Activated CD4-positive, alpha-beta T cell treated with anti-CD3 and anti-CD28 coated beads, Interleukin-2, amount 50 U/mL, for 48 hours (primary cell): ENCODE data around the gene ARPC1A.

ENCODE experiments used
- DNase-seq, 2 experiments: peaks; one replicate each; pipeline ENCODE4 v3.0.0-alpha.2; 2020

Gene ARPC1A

DNA sequence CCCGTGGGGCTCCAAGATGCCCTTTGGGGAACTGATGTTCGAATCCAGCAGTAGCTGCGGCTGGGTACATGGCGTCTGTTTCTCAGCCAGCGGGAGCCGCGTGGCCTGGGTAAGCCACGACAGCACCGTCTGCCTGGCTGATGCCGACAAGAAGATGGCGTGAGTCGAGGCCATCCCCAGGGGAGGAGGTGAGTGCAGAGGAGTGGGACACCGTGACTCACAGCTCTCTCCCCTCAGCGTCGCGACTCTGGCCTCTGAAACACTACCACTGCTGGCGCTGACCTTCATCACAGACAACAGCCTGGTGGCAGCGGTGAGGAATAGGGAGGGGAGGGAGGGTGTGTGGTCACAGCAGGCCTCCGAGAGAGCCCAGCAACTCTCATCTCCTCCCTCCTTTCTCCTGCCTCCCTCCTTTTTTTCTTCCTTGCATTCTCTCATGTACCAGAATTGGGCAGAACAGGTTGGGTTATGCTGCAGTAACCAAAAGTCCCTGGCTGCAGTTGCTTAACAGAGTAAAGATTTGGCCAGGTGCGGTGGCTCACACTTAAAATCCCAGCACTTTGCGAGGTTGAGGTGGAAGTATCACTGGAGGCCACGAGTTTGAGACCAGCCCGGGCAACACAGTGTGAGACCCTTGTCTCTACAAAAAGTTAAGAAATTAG, 65.4 kb downstream of the ARPC1A start:
- no peak for DNase-seq

DNA sequence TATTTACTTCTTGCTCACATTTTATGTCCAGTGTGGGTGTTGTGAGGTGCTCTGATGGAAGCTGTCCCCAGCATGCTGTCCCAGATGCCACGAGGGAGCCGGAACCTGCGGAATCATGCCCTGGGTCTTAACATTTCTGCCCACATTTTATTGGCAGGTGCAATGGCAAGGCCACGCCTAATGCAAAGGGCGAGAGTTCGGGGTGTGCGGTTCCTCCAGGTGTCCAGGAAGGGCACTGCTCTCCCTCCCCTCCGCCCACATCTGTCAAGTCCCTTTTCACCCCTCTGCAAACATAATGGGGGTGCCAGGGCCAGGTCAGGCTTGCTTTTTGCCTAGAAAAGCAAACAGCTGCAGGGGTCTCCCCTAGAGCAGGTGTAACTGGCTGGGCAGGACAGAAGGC, 66.3 kb downstream of the ARPC1A start:
- no peak for DNase-seq

DNA sequence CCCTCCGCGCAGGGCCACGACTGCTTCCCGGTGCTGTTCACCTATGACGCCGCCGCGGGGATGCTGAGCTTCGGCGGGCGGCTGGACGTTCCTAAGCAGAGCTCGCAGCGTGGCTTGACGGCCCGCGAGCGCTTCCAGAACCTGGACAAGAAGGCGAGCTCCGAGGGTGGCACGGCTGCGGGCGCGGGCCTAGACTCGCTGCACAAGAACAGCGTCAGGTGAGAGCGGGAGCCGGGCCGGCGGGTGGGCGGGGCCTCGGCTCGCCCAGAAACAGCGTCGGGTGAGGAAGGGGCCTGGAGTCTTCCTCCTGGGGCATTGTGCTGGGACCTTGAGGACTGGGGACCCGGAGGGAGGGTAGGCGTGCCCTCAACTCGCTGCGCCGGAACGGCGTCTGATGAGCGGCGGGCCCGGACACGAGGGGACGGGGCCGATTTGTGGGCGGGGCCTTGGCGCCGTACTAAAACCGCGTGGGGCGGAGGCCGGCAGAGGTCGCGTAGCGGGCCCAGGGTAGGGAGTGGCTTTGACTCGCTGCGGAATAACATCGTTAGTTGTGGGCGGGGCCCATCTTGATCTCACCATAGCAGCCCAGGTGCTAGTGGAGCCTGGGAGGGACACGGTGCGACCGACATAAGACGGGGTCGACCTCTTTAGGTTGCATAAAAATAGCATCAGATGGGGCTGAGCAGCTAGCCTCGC, 67.1 kb downstream of the ARPC1A start:
- DNase-seq: peak; percentile 74 to 82

DNA sequence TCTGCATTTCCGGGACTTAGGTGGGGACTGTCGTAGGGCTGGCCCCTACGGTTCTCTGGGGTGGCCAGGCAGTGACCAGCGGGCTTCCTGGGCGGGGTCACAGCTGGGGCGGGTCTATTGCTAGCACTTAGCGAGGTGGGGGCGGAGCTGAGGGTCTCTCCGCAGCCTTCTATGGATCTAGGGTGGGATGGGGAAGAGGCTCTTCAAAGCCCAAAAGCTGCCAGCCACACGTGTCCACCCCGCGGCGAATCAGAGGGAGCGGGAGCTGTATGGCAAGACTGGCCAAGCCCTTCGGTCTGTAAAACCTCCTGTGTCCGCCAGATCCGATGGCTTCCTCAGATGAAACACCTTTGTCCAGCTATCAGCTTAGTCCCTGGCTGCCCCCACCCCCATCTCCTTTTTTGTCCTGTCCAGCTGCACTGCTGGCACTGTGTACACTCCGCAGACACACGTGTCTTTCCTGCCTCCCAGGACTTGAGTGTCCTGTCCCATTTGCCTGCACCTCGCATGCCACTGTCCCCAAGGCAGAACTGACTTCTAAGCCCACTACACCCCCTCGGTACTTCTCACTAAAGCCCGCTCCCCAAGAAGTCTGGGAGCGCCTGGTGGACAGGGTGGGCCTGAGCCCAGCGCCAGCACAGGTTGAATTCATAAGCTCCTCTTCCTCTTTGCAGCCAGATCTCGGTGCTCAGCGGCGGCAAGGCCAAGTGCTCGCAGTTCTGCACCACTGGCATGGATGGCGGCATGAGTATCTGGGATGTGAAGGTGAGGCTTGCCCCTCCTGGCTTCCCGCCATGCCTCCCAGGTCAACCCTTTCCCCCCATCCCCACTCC, 67.9 kb downstream of the ARPC1A start:
- no peak for DNase-seq

DNA sequence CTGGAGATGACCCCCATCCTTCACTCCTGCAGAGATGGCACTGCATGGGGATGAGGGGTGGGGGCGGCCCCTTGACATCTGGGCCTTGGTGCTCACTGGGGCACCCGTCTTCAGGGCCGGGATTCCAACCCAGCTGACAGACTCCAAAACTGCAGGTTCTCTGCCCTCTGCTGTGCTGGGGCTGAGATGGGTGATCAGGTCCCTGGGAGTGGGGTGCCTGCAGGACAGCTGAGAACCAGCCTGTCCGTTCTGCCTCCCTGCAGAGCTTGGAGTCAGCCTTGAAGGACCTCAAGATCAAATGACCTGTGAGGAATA, 68.4 kb downstream of the ARPC1A start:
- DNase-seq: no peak

DNA sequence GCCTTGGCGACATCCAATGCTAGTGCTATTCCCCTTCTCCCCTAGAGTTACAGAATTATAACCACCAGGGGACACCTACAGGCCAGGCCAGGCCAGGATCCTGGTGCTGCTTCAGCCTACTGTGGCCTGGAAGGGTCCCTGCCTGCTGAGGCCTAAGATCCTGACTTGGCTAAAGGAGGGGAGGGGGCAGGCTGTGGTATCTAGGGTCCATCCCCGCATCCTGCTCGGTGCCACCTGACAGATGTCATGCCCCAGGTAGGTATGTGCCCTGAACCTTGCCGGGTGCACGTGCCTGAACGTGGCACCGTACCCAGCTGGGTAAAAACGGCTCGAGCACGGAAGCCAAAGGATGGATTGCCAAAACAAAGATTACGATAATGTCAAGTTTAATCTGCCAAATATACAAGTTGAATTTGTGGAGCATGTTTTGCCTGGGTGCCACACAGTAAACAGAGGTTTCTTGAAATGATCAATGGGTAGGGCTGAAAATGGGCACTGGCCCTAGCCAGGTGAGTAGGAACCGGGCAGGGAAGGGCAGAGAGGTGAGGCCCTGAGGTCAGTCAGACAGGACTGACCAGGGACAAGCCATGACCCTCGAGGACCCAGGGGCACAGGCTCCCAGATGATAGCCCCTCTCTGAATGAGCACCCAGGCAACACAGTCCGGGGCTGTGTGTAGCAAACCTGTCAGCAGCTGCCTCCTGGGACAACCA, 70.1 kb downstream of the ARPC1A start:
- DNase-seq: no peak

DNA sequence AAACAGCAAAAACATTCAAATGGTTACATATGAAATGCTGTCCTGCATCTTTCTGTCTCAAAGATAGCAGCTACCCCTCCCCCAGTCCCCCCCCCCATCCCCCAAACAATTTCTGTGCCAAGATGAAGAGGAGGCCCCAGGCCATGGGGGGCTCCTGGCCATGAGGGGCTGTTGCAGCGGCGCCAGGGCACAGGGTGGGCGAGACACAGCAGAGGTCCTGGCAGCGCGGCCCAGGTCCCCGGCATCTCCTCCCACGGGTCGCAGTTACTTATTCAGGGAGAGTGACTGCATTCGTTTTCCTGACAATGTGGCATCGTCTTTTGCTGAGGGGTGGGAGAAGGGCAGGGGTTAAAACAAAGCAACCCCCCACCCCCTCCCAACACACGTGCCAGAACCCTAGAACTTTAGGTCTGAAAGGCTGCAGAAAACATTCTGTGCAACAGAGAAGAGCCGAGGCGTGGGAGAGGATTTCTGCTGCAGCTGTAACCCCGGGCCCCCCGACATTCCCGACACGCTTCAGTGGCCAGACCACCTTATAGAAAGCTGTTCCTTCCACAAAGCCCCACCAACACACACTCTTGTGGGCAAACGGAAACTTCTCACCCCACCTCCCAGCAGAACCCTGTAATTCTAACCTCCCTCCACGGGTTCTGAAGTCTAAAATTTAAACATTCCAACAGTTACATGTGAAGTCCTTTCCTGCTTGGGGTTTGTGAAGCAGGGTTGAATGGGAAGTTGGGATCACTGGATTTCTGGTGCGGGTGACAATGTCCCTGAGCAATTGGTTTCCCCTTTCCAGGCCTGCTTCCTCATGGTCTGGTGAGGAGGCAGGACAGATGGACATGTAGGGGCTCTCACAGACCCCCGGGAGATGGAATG, 71.0 kb downstream of the ARPC1A start:
- DNase-seq: no peak

DNA sequence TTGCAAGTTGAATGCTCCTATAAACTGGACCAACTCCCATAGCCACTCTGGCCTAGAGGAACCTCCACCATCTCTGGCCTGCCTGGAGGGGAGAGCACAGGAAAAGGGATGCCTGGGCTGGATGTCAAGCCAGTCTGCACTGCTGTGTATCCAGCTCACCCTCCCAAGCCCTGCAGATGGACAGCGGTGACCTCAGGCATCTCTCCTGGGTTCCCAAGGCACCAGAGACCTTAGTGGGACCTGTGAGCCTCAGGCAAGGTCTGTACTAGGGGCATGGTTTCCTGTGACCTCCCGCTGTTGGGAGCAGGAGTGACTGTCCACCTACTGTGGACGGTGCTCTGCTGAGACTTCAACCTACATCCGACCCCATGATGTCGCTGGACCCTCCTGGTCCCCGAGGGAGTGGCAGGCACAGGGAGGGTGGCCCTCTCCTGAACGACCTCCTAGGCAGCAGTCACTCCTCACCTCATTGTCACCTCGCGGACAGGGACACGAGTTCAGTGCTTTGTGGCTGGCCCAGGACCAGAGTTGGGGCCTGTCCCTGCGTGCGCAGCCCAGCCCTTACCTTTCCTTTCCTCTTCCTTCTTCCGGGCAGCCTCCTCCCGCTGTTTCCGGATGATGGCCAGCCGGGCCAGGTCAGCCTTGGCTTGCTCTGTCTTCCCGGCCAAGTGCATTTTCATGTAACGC, 71.7 kb downstream of the ARPC1A start:
- DNase-seq: no peak

DNA sequence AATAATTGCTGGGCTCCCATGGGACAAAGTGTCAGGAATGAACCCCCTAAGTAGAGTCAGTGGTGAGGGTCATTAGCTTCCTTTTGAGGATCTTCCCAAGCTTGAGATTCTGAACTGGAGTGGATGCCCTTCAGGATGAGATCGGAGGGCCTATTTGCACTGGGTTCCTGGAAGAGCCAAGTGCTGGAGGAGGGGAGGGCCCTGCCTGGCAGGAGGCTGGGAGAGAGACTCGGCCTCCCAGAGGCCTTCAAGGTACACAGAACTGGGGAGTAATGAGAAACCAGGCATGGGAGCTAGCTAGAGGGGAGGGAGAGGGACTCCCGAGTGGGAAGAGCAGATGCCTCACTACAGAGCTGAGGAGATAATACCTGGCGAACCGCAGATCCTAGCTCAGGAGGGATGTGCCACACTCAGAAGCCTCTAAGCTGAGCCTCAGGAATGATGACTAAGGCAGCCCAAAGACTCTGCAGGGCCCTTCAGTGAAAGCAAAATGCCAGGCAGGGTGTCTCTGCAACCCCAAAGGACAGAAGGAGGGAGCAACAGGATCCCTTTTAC, 73.3 kb downstream of the ARPC1A start:
- no peak for DNase-seq

DNA sequence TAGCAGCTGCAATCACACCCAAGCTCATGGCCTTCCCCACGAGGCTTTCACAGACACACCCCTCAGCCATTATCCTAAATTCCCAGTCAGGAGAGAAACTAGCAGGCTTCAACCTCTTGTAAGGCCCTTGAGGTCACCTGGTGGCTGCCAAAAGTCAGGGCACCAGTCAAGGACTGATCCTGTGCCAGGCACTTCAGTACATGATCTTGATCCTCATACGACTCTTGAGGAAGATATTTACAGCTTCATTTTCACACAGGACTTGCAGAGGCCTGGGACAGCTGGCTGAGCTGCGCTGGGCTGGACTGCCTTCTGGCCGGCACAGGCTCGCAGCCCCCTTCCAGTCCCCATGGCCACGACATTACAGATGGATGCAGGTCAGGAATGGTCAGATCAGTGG, 73.9 kb downstream of the ARPC1A start:
- DNase-seq: no peak

DNA sequence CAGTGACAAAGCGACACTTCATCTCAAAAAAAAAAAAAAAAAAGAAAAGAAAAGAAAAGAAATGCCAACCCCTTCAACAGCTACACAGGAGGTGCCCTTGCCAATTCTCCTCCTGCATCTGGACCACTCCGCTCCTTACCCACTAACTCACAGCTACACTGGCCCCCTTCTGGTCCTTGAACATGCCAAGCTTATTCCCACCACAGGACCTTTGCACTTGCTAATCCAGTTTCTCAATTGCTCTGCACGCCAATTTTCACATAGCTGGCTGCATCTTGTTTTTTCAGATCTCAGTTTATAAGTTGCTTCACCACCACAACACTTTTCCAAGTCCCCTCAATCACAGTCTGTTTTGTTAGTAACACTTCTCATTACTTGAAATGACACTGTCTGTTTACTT, 77.2 kb downstream of the ARPC1A start:
- no peak for DNase-seq

DNA sequence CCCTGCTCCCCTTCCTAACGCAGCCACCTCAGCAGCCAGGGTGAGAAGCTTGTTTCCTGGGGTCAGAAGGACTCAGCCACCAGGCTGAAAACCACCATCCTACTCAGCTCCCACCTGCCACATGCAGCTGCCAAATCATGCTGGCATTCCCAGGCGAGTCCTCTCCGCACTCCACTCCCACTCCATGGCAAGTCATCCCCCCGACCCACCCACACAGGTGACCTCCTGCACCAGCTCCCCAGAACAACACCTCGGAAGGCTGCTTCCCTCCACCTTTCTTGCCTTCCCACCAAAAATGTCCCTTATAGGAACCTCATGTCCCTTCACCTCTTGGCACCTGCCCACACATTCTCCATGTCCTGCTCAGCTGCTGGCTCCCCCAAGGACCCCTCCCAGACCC, 78.1 kb downstream of the ARPC1A start:
- DNase-seq: no peak

DNA sequence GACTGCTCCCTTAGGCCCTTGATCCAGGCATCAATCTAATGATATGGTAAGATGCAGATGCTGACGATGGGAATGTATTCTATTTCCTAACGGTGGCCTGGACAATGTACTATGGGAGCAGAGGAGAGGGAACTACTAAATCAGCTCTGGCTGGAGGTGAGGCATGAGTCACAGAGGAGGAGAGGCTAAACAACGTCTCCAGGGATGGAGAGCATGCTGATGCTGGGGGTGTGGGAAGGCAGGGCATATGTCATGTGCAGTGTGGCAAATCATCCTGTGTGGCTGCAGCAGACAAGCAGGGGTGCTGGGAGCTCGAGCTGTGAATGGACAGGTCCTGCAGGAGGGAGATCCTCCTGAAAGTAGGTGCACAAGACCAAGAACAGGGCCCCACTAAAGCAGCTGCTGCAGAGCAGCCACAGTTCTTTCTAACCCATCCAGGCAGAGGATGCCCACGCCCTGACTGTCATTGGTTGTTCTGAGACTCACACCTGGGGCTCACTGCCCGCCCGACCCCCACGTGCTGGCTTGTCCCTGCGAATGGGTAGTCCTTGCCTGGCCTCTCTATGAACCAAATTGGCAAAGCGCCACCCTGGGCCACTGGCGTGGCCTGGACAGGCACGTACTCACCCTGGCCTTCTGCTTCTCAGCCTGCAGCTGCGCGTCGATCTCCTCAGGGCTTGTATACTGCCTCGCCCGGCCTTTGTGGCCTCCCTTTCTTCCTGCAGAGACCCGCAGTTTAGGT, 78.7 kb downstream of the ARPC1A start:
- no peak for DNase-seq

DNA sequence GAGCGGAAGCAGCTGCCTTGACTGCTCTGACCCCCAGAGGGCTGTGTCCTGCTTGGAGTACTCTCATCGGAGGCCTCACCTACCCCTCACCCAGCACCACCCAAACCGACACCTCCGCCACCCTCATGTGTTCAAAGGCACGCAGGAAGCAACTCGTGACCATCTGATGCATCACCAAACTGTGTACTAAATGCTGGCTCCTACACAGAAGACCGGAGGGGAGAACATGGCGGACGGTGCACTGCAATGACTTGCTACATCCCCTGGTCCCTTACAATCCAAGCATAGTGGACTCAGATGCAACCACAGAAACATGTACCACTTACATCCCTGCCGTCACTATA, 79.3 kb downstream of the ARPC1A start:
- DNase-seq: no peak

DNA sequence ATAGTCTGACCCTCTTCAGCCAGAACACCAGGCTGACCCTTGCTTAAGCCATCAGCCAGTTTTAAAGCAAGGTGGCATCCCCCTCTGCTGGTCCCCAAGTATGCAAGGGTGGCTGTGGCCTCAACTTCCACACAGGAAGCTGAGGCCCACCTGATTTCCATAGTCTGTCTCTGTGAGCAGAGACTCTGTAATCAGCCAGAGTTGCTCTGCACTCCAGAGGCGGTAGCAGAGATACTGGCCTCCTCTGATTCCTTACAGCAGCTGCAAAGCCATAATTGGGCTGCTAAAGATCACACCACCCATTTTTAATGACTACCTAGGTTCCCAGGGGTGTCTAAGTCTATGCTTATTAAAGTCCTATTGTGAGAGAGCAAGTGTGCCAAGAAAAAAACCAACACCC, 80.9 kb downstream of the ARPC1A start:
- DNase-seq: no peak

DNA sequence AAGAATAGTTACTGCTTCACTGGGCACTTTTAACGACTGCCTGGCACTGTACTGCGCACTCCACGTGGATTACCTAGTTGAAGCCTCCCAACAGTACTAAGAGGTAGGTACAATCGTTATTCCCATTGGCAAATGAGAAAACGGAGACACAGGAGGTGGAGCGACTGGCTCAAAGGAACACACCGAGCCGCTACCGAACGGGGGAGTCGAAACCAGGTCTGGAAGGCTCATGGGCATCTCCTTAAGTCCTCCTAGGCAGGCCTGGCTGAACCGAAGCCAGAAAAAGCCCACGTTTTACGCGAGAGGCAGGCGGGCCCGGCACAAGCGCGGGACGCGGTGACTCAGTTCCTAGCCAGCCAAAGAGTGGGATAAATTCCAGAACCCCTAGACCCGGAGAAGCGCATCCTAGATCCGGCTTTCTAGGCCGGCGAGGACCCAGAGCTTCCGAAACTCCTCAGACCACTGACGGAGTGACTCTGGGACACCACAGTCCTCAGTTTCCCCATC, 82.2 kb downstream of the ARPC1A start:
- DNase-seq: peak; percentile 36 to 46

DNA sequence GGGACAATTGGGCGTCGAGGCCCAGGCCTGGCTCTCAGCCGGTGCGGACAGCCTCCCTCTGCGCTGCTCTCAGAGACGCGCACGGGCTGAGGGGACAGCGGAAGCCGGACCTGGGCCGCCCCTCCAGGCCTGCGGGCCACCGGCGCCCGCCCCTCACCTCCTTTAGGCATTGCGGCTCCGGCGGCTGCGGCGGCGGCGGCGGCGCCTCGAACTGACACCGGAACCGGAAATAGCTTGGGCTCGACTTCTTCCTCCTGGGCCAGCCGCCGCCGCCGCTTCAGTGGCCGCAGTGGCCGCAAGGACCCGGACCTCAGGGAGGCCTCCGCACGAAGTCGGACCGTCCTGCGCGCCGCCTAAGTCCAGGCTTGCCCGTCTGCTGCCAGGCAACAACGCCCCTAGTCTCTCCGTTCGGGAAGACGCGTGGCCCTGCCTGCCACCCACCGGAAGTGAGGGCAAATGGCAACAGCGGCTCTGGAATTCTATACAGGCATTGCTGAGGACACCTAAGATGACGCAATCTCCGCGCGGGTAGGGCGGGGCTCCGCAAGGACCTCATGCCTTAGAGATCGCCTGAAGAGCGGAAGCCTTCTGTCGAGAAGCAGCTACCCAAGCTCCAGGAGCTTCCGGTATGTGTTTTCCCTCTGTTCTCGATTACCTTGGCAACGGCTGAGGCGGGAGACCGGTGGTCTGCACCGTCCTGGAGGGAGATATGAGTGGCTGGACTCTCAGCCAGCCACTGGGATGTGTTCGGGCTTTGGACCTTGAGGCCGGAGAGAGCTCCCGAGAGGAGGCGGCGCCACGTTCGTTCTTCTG, 82.9 kb downstream of the ARPC1A start, which contains the start of the genes BUD31 and PDAP1:
TSS of gene BUD31 (plus strand) at position 591 of the 813 bp plus-strand sequence. CDS start 2,124 bp downstream, outside the sequence.
TSS of gene PDAP1 (minus strand) at position 219 of the 813 bp plus-strand sequence. CDS start at position 170, 49 bp downstream.
- DNase-seq: peak; percentile 90 to 91

DNA sequence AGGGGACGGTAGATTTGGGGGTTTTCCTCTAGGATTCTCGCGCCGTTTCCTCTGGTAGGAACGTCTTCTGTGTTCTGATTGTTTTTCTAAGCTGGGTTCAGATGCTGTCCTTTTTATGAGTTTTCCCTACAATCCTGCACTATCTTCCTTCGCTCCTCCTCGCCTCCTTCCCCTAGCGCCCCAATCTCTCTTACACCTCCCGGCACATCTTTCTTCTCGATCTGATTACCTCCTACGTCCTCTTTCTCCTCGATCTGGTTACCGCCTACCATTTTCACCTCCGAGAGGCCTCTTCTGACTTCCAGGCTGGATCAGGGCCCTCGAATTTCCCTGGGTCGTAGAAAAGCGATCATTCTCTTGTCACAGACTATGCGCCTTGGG, 83.5 kb downstream of the ARPC1A start:
- DNase-seq: no peak

DNA sequence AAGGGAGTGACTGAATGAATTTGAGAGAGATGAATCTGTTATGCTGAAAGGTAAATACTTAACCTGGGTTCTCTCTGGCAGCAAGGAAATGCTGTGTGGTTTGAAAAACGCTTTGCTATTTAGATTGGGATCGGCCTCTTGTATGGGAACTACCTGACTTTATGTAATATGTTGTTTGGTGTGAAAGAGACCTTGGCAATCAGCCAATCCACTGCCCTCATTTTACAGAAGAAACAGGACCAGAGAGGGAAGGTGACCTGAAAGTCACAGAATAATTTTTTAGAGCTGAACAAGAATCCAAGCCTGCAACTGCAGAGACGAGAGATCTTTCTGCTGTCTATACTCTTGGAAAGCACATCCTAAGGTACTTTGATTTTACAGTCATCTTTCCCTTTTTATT, 84.1 kb downstream of the ARPC1A start:
- DNase-seq: no peak
